Measurements from ENCODE around the gene TMCO6.
"Not testable (repeated sequence)": the region's sequence is repeated elsewhere in the genome, so short reads cannot be mapped to it uniquely, and the experiment has no call there.

The TMCO6 gene

DNA sequence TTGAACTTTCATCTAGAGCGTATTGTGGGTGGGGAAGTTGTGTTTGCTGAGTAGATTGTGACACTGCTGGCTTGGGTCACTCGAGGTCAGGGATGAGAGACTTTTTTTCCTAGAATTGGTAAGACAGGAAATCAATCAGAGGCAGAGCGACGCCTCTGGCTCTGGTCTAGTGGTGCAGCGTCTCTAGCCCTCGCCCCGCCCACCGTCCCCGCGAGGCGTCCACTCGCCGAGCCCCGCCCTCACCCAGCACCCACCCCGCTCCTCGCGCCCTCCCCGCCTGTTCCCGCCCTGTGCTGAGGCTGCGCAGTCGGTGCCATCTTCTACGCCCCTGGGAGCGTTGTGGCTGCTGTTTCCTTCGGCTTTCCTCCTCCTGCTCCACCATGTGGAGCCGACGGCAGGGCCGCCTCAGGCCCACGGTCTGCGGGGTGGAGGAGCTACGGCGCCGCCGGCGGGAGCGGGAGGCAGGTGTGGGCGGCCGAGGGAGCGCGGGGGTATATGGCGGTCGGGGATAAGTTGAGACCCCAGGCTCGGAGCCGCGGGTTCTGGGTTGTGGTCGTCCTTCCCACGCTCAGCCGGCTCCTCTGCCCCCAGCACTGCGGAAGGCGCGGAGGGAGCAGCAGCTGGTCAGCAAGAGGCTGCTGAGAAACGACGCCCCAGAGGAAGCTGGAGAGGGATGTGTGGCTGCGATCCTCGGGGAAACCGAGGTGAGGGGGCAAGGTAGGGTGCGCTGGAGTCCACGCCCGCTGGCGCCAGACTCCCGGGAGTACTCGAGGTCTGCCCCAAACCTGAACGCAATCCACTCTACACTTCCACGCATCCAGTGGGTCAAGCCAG, at the start of gene TMCO6:
TSS of gene TMCO6 (plus strand) at position 304 of the 834 bp plus-strand sequence. CDS start at position 381, 77 bp downstream.
- Mint-ChIP-seq H3K36me3 (ENCODE audit: low read depth) (peaks cover 36% of the 10 kb centered on the region), H3K4me3 (peak within 1 kb of the TSS; percentile 82), H3K4me1 (ENCODE audit: low read depth) (peaks cover 56% of the 10 kb centered on the region), H3K27me3 (no peaks in the 10 kb centered on the region), H3K9me3 (no peaks in the 10 kb centered on the region), H3K27ac (peak within 1 kb of the TSS; percentile 83)
- intact Hi-C loops (cut with micrococcal nuclease), result loop anchor here (1.0 to 2.0 kb wide), 4 partner anchors 8 to 91 kb away; partner anchors contain the start of genes APBB3, IK, NDUFA2 and SLC35A4

- Mint-ChIP-seq H3K27me3 (no peaks in the 10 kb centered on the region), H3K27ac (peak overlapping the region; percentile 80), H3K36me3 (ENCODE audit: low read depth) (no peaks in the 10 kb centered on the region), H3K4me1 (ENCODE audit: low read depth) (peaks cover 77% of the 10 kb centered on the region), H3K4me3 (peak overlapping the region; percentile 6), H3K9me3 (peaks cover 8% of the 10 kb centered on the region)
- intact Hi-C loops (cut with micrococcal nuclease), result no loop called here
Measured at GRCh38 chr5:140590861-140591260, 48.4 kb upstream of the TMCO6 start.

DNA sequence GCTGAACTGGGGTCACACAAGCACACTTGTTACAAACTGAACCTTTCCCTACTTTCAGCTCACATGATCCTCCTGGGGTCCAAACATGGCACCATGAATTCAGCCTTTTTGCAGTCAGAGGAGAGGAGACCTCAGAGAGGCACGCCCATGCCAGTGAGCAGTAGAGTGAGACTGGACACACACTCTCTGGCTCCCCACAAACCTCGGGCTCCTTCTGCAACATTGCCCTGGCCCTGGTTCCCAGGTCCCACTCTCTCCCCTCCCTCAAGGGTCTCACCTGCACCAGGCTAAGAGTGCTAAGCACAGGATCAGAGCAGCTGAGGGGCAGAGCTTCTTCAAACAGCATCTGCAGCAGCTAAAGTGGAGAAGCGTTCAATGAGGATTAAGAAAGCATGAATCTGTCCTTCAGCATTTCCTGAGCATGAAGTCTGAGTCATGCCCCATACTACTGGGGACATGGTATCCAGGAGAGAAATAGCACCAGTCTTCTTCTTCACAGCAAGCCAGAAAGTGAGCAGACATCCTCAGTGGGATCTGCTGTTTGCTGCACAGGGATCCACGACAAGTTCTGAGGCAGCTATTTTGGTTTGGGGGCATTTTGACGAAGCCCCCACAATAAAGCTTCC, 47.4 kb upstream of the TMCO6 start:
- Mint-ChIP-seq H3K27ac (peak overlapping the region; percentile 80), H3K4me1 (ENCODE audit: low read depth) (peaks cover 86% of the 10 kb centered on the region), H3K36me3 (ENCODE audit: low read depth) (no peaks in the 10 kb centered on the region), H3K9me3 (peaks cover 2% of the 10 kb centered on the region), H3K27me3 (no peaks in the 10 kb centered on the region), H3K4me3 (peak overlapping the region; percentile 61)
- intact Hi-C loops (cut with micrococcal nuclease), result no loop called here

DNA sequence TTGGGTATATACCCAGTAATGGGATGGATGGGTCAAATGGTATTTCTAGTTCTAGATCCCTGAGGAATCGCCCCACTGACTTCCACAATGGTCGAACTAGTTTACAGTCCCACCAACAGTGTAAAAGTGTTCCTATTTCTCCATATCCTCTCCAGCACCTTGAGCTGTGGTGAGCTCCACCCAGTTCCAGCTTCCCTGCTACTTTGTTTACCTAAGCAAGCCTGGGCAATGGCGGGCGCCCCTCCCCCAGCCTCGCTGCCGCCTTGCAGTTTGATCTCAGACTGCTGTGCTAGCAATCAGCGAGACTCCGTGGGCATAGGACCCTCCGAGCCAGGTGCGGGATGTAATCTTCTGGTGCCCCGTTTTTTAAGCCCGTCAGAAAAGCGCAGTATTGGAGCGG, 46.2 kb upstream of the TMCO6 start:
- H3K27me3 Mint-ChIP-seq; intact Hi-C loops (cut with micrococcal nuclease); H3K36me3 Mint-ChIP-seq (ENCODE audit: low read depth); H3K9me3 Mint-ChIP-seq: not testable (repeated sequence)
- peak overlapping the region; percentile 62 for H3K27ac Mint-ChIP-seq
- peaks cover 79% of the 10 kb centered on the region for H3K4me1 Mint-ChIP-seq (ENCODE audit: low read depth)
- peak overlapping the region; percentile 26 for H3K4me3 Mint-ChIP-seq

GRCh38 chr5:140594169-140594568, 45.1 kb upstream of the TMCO6 start:
- Mint-ChIP-seq H3K9me3 (no peaks in the 10 kb centered on the region), H3K4me3 (no peak overlapping the region), H3K36me3 (ENCODE audit: low read depth) (no peaks in the 10 kb centered on the region), H3K27me3 (no peaks in the 10 kb centered on the region), H3K27ac (peak overlapping the region; percentile 94), H3K4me1 (ENCODE audit: low read depth) (peaks cover 68% of the 10 kb centered on the region)
- intact Hi-C loops (cut with micrococcal nuclease), result loop anchor here (2.0 kb wide), 1 partner anchor 15 kb away; no protein-coding TSS in a partner anchor

DNA sequence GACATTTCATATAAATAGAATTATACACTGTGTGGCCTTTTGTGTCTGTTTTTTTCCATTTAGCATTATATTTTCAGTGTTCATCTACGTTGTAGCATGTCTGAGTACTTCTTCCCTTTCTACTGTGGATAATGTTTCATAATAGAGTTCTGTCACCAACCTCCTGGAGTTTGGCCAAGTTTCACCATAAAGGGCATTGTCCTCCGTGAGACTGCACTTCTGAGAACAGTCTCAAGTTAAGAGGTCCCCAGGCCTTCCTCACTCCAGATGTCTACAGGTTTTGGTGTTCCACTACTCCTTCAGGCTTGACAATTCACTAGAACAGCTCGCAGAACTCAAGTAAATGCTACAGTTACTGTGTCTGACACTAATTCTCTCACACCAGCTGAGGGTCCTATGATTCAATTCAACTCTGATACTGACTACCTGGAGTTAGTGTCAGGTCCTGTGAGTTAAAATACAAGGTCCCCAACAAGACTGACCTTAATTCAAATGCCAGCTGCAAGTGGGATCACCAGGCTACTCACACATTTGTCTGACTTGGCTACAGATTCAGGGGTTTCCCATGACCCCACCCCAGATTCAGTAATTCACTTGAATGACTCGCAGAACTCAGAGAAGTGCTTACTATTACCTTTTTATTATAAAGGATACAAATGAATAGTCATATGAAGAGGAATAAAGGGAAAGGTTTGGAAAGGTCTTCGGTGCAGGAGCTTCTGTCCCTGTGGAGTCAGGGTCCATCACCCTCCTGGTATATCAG, 43.5 kb upstream of the TMCO6 start:
- peak overlapping the region; percentile 13 for H3K4me3 Mint-ChIP-seq
- H3K4me1 Mint-ChIP-seq (ENCODE audit: low read depth), result peaks cover 54% of the 10 kb centered on the region
- no peaks in the 10 kb centered on the region for H3K36me3 Mint-ChIP-seq (ENCODE audit: low read depth)
- H3K27me3 Mint-ChIP-seq, result no peaks in the 10 kb centered on the region
- peak overlapping the region; percentile 94 for H3K27ac Mint-ChIP-seq
- H3K9me3 Mint-ChIP-seq, result no peaks in the 10 kb centered on the region
- intact Hi-C loops (cut with micrococcal nuclease), result loop anchor here (2.0 kb wide), 1 partner anchor 13 kb away; no protein-coding TSS in a partner anchor

DNA sequence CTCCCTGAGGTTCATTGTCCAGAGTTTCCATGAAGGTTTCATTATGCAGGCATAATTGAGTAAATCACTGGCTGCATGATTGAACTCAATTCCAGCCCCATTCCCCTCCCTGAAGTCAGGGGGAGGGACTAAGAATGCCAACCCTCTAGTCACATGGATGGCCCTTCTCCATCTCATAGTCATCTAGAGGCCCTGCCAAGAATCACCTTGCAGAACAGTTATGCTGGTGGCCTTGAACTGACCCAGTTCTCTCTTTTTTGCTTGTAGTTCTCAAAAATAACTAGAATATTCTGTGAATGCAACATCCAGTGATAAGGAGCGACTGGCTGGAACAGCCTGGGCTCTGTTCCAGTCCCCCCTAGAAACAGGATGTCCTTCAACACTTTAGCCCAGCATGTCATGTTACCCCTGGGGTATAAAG, 42.9 kb upstream of the TMCO6 start:
- intact Hi-C loops (cut with micrococcal nuclease), result no loop called here
- H3K36me3 Mint-ChIP-seq (ENCODE audit: low read depth), result no peaks in the 10 kb centered on the region
- no peaks in the 10 kb centered on the region for H3K27me3 Mint-ChIP-seq
- H3K27ac Mint-ChIP-seq, result peak overlapping the region; percentile 94
- H3K9me3 Mint-ChIP-seq, result no peaks in the 10 kb centered on the region
- peaks cover 48% of the 10 kb centered on the region for H3K4me1 Mint-ChIP-seq (ENCODE audit: low read depth)
- H3K4me3 Mint-ChIP-seq, result no peak overlapping the region

DNA sequence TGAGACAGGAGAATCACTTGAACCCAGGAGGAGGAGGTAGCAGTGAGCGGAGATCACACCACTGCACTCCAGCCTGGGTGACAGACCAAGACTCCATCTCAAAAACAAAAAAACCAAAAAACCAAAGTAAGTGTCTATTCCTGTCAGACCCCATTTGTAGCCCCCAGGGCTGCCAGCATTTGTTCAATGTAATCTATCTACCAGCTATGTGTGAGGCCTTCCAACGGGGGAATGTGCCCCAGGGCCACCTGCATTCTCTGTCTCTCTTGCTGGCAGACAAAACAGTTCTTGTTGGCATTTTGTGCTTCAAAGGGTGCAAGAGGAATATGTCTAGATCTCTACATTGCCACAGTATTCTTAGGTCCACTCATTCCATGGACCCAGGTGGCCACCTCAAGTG, 40.4 kb upstream of the TMCO6 start:
- peaks cover 10% of the 10 kb centered on the region for H3K9me3 Mint-ChIP-seq
- no peak overlapping the region for H3K4me3 Mint-ChIP-seq
- H3K4me1 Mint-ChIP-seq (ENCODE audit: low read depth), result peaks cover 44% of the 10 kb centered on the region
- H3K27ac Mint-ChIP-seq, result no peak overlapping the region
- no peaks in the 10 kb centered on the region for H3K27me3 Mint-ChIP-seq
- intact Hi-C loops (cut with micrococcal nuclease), result no loop called here
- no peaks in the 10 kb centered on the region for H3K36me3 Mint-ChIP-seq (ENCODE audit: low read depth)

- Mint-ChIP-seq H3K27ac (no peak overlapping the region), H3K9me3 (peaks cover 10% of the 10 kb centered on the region), H3K4me1 (ENCODE audit: low read depth) (peaks cover 32% of the 10 kb centered on the region), H3K27me3 (no peaks in the 10 kb centered on the region), H3K4me3 (no peak overlapping the region), H3K36me3 (ENCODE audit: low read depth) (no peaks in the 10 kb centered on the region)
- intact Hi-C loops (cut with micrococcal nuclease), result no loop called here
Measured at GRCh38 chr5:140600096-140600495, 39.2 kb upstream of the TMCO6 start.

- Mint-ChIP-seq H3K4me3 (no peak overlapping the region), H3K9me3 (peaks cover 10% of the 10 kb centered on the region), H3K36me3 (ENCODE audit: low read depth) (no peaks in the 10 kb centered on the region), H3K27ac (peak overlapping the region; percentile 88), H3K27me3 (no peaks in the 10 kb centered on the region), H3K4me1 (ENCODE audit: low read depth) (peaks cover 27% of the 10 kb centered on the region)
- intact Hi-C loops (cut with micrococcal nuclease), result no loop called here
Measured at GRCh38 chr5:140602147-140602546, 37.1 kb upstream of the TMCO6 start.

GRCh38 chr5:140603446-140603698, 35.9 kb upstream of the TMCO6 start:
- peaks cover 29% of the 10 kb centered on the region for H3K4me1 Mint-ChIP-seq (ENCODE audit: low read depth)
- H3K27ac Mint-ChIP-seq, result peak overlapping the region; percentile 88
- intact Hi-C loops (cut with micrococcal nuclease); H3K4me3 Mint-ChIP-seq; H3K9me3 Mint-ChIP-seq; H3K27me3 Mint-ChIP-seq; H3K36me3 Mint-ChIP-seq (ENCODE audit: low read depth): not testable (repeated sequence)

DNA sequence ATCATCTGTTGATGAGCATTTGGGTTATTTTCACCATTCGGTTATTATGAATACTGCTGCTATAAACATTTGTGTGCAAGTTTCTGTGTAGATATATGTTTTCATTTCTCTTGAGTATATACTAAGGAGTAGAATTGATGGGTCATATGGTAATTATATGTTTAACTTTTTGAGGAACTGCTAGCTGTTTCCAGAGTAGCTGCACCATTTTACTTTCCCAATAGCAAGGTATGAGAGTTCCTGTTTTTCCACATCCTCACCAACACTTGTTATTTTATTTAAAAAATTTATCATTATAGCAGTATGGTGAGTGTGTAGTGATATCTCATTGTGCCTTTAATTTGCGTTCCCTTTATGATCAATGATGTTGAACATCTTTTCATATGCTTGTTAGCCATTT, 35.5 kb upstream of the TMCO6 start:
- H3K27ac Mint-ChIP-seq, result peak overlapping the region; percentile 88
- intact Hi-C loops (cut with micrococcal nuclease), result no loop called here

DNA sequence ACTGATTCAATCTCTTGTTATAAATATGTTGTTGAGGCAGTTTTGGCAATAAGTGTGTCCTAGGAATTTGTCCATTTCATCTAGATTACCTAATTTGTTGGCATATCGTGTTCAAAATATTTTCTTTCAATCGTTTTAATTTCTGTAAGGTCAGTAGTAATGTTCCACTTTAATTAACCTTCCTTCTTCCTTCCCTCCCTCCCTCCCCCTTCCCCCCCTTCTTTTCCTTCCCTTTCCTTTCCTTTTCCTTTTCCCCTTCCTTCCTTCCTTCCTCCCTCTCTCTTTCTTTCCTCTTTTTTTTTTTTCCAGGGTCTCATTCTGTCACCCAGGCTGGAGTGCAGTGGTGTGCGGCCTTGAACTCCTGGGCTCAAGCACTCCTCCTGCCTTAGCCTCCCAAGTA, 33.4 kb upstream of the TMCO6 start:
- peaks cover 53% of the 10 kb centered on the region for H3K4me1 Mint-ChIP-seq (ENCODE audit: low read depth)
- no peaks in the 10 kb centered on the region for H3K27me3 Mint-ChIP-seq
- H3K36me3 Mint-ChIP-seq (ENCODE audit: low read depth), result no peaks in the 10 kb centered on the region
- intact Hi-C loops (cut with micrococcal nuclease), result no loop called here
- H3K27ac Mint-ChIP-seq, result peak overlapping the region; percentile 43
- H3K9me3 Mint-ChIP-seq, result peaks cover 10% of the 10 kb centered on the region
- no peak overlapping the region for H3K4me3 Mint-ChIP-seq

More for the DNA sequence above, 35.5 kb upstream of the TMCO6 start:
- Mint-ChIP-seq H3K27me3 (no peaks in the 10 kb centered on the region), H3K4me3 (no peak overlapping the region), H3K9me3 (peaks cover 10% of the 10 kb centered on the region), H3K36me3 (ENCODE audit: low read depth) (no peaks in the 10 kb centered on the region), H3K4me1 (ENCODE audit: low read depth) (peaks cover 33% of the 10 kb centered on the region)

GRCh38 chr5:140607031-140607430, 32.2 kb upstream of the TMCO6 start:
- intact Hi-C loops (cut with micrococcal nuclease), result no loop called here

More at GRCh38 chr5:140607031-140607430, 32.2 kb upstream of the TMCO6 start:
- Mint-ChIP-seq H3K4me1 (ENCODE audit: low read depth) (peaks cover 62% of the 10 kb centered on the region), H3K27ac (peak overlapping the region; percentile 43), H3K9me3 (peaks cover 4% of the 10 kb centered on the region), H3K27me3 (no peaks in the 10 kb centered on the region), H3K36me3 (ENCODE audit: low read depth) (no peaks in the 10 kb centered on the region), H3K4me3 (no peak overlapping the region)

Measured in dendritic cell treated with granulocyte-macrophage colony-stimulating factor and Interleukin-4, amounts not matched to agents 40 ng/mL and 50 ng/mL, for 4 days (primary cell).